SHP77 treated with DMSO at 0.1 percent for 48 hours (cell line): ENCODE results near the gene DCHS1.
"Not testable (repeated sequence)": the region's sequence is repeated elsewhere in the genome, so short reads cannot be mapped to it uniquely, and the experiment has no call there.

ENCODE experiments used
- DNase-seq: peaks from one replicate; lab custom pipeline; 2025; lab: John Stamatoyannopoulos, UW

The DCHS1 gene, protein sequence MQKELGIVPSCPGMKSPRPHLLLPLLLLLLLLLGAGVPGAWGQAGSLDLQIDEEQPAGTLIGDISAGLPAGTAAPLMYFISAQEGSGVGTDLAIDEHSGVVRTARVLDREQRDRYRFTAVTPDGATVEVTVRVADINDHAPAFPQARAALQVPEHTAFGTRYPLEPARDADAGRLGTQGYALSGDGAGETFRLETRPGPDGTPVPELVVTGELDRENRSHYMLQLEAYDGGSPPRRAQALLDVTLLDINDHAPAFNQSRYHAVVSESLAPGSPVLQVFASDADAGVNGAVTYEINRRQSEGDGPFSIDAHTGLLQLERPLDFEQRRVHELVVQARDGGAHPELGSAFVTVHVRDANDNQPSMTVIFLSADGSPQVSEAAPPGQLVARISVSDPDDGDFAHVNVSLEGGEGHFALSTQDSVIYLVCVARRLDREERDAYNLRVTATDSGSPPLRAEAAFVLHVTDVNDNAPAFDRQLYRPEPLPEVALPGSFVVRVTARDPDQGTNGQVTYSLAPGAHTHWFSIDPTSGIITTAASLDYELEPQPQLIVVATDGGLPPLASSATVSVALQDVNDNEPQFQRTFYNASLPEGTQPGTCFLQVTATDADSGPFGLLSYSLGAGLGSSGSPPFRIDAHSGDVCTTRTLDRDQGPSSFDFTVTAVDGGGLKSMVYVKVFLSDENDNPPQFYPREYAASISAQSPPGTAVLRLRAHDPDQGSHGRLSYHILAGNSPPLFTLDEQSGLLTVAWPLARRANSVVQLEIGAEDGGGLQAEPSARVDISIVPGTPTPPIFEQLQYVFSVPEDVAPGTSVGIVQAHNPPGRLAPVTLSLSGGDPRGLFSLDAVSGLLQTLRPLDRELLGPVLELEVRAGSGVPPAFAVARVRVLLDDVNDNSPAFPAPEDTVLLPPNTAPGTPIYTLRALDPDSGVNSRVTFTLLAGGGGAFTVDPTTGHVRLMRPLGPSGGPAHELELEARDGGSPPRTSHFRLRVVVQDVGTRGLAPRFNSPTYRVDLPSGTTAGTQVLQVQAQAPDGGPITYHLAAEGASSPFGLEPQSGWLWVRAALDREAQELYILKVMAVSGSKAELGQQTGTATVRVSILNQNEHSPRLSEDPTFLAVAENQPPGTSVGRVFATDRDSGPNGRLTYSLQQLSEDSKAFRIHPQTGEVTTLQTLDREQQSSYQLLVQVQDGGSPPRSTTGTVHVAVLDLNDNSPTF (N-terminal part only)

GRCh38 chr11:6655790-6656583 lies at the start of gene DCHS1:
Gene DCHS1, minus strand, starts transcription at chr11:6655809. Its CDS starts 14,196 bp downstream, at chr11:6641613.
- DNase-seq = no peak

DNA sequence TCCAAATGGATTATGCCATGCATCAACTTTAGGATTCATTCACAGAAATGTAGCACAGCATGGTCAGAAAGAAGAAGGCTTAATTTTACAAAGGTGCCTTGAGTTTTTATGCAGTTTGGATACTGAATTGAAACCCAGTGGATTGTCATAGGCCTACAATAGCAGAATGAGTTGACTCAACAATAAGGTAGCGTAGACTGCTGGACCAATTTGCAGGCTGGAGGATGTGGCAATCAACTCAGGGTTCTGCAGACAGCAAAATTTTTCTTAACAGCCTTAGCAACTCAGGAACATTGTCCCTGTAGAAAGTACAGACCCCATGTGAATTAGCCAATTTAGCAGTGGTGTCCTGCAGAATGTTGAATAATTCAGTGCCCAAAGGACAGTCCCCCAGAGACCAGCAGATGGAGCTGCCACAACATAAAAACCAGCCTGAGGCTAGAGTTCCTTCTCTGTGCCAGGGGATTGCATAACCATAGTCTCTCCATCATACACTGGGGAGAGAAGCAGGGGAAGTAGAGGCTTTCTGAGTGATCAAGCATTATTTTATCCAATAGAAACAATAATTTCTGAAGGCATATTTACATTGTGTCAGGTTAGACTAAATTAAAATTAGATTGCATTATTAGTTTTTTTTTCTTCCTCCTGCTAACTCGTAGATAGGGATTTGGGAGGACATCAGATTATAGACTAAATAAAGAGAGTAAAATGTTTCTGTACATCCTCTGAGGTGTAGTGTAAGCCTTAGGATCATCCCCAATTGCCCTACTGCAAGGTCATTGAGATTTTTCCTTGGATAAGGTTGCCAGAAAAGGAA lies 47.8 kb upstream of the DCHS1 start:
- no peak for DNase-seq

DNA sequence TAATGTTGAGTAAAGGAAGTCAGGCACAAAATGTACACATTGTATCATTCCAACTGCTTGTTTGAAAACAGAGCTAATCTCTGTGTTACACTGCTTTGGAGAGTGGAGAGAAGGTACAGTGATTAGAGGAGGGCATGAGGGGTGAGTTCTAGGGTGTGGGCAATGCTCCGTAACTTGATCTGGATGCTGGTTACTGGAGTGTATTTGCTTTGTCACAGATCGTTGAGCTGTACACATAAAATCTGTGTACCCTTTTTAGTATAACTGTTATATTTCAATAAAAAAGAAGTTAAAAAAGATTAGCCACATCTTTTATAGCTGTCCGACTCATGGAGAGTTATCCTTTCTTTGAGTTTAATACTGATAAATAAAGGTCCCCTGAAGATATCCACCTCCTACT lies 46.3 kb upstream of the DCHS1 start:
- not testable (repeated sequence) for DNase-seq

DNA sequence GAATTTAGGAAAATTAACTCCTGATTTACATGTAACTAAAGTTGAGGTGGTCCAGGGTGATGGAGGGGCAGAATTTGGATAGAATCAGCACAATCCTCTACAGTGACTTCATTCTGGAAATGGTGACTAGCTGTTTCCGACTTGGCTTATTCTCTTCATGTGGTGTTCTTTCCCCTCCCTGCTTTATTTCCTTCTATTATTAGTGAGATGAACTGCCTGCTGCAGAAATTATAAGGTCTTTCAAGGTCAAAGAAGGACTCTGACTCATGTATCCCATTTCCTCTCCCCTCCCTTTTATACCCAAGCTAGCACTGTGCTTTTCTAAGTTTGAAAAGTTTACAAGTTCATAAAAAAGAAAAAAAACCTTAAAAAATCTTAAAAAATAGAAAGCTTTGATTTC lies 39.8 kb upstream of the DCHS1 start:
- DNase-seq = no peak

DNA sequence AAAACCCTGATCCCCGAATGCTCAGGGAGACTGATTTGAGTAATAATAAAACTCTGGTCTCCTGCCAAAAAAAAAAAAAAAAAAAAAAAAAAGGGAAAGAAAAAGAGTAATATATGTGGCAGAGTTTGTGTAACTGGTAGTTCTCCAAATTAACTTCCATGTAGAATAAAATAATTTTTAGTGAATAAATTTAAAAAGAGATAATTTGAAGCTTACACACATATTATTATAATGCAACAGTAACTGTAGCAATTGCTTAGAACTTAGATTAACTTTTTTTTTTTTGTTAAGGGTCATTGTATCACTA lies 38.6 kb upstream of the DCHS1 start:
- no peak for DNase-seq

- DNase-seq = no peak
Measured at GRCh38 chr11:6693342-6694228, 38.0 kb upstream of the DCHS1 start.

DNA sequence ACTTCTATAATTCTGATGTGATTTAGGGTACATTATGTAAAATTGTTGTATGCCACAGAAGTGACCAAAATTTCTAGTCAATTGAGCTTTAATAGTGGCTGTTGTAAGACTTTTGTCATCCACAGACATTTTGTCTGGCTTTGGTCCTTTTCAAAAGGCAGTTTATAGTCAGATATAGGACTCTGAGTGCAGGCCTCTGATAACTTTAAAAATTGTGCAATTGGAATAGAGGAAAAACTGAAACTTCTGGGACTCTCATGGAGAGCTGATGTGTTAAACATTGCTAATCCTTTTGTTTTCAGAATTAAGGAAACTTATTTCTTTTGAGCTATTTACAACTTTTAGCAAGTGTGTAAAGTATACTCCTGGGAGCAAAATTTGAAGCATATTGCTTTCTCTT lies 36.5 kb upstream of the DCHS1 start:
- DNase-seq = no peak

DNA sequence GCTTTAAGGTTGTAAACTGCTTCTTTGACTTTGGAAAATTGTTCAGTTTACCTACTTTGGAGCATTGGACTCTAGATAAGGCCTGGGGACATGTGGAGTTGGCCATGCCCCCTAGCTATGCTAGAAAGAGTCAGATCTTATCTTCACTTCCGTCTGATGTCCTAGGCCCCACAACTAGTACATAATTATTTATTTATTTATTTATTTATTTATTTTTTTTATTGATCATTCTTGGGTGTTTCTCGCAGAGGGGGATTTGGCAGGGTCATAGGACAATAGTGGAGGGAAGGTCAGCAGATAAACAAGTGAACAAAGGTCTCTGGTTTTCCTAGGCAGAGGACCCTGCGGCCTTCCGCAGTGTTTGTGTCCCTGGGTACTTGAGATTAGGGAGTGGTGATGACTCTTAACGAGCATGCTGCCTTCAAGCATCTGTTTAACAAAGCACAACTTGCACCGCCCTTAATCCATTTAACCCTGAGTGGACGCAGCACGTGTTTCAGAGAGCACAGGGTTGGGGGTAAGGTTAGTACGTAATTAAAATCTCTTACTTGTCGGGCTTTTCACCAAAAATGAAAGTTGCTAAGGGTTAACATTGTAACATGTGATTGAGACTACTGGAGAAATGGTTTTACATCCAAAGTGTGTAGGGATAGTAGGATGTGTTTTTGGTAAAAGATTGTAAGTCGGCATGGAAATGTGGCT lies 35.0 kb upstream of the DCHS1 start:
- not testable (repeated sequence) for DNase-seq

DNA sequence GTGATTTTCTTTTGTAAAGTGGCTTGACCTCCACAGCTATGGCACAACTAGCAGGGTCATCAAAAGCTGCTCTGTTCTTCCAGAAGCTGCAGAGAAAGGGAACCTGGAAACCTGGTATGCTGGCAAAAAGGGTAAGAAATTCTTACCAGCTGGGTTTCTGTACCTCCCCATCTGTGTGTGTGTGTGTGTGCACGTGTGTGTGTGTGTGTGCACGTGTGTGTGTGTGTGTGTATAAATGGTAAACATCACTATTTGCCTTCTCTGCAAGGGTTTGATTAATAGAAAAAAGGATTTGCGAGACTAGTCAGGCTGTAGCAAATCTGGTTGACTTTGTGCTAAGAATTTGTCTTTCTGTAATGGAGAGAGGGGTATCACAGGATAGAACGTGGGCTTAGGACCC lies 32.3 kb upstream of the DCHS1 start:
- no peak for DNase-seq

DNA sequence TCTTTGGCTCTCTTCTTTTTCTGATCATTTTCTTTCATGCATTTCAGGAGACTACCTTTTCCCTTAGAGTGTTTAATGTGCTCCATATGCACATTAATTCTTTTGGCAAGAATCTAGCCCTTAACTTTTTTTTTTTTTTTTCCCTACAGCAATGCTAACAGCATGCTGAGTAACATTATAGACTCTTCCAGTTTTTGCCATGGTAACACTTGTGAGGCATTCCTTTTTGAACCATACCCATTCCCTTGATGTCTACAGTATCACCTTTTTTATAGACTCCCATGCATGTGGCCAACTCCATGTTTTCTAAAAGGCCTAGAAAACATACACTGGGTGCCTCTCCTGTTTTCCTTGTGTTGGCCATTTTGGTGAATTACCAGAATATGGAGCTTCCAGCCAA lies 30.4 kb upstream of the DCHS1 start:
- DNase-seq = no peak

DNA sequence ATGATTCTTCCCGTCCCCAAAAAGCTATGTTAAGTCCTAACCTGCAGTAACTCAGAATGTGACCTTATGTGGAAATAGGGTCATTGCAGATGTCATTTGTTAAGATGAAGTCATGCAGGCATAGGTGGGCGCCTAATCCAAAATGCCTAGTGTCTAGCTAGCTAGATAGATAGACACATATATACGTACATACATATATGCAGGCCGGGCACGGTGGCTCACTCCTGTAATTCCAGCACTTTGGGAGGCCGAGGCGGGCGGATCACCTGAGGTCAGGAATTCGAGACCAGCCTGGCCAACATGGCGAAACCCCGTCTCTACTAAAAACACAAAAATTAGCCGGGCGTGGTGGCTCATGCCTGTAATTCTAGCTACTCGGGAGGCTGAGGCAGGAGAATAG lies 28.5 kb upstream of the DCHS1 start:
- DNase-seq = not testable (repeated sequence)

DNA sequence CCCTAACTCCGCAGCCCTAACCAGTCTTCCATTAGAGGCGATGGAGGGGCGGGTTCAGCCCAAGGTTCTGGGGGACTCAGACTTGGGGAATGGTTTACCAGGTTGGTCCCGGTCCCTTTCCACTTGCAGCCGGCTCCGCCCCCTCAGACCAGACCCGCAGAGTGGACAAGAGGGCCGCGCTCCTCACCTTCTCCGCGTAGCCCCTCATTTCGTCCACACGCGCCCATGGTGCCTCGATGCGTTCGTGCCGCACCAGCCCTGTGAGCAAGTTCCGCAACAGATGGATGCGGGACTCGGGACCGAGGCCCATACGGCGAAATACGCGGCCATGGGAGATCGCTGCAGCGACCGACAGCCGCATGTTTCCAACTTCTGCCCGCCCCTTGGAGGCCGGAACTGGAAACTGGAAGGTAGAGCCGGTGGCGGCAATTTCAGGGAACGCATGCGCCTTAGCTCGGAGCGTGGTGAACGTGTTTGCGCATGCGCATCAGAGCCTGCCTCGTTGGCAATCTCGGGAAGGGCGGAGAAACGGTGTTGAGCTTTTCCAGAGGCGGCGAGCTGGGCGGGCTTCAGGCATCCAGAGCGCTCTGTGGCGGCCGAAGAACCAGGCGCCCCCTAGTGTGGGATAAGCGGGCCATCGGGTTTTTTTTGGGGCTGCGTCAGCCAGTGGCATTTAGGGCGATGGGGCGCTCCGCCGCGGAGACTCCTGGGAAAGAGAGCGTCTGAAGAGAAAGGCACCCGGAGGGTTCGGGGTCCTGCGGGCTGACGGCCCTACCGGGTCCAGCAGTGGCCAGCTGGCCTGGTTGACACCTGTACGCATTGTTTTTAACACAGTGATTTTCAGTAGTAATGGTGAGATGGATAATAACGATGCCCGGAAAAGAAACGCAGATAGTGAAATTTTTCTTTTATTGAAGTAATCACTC lies 27.6 kb upstream of the DCHS1 start, which contains the start of gene MRPL17:
Gene MRPL17 (minus strand): TSS at position 405 of the 926 bp plus-strand sequence. CDS start 44 bp downstream, at position 361.
- DNase-seq = peak; percentile 78

GRCh38 chr11:6682591-6682935 lies 27.0 kb upstream of the DCHS1 start:
- DNase-seq = no peak

DNA sequence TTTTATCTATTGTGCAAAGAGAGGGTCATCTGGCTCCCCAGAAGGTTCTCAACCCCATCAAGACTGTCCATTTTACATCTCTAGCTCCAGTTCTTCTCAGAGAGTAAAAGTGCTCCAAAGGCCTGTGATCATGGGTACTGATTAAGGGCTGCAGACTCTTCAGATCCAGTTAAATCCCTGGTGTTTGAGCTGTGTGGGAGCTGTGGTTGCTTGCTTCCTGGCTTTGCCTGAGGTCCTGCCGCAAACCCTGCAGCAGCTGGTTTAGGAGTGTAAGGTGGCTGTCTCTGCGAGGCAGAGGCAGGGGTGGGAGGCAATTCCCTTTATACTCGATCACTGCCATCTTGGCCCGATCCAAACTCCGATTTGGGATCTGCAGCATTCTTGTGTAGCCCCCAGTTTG lies 26.3 kb upstream of the DCHS1 start:
- no peak for DNase-seq

GRCh38 chr11:6681505-6681904 lies 25.9 kb upstream of the DCHS1 start:
- DNase-seq = no peak

DNA sequence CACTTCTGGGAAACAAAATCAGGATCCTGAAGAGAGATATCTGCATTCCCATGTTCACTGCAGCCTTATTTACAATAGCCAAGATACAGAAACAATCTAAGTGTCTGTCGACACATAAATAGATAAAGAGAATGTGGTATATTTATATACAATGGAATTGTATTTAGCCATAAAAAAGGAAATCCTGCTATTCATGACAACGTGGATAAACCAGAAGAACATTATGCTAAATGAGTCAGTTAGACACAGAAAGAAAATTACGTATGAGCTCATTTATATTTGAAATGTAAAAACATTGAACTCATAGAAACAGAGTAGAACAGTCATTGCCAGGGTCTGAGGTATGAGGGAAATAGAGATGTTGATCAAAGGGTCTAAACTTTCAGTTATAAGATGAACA lies 21.4 kb upstream of the DCHS1 start:
- DNase-seq = no peak

GRCh38 chr11:6674862-6675261 lies 19.3 kb upstream of the DCHS1 start:
- DNase-seq = no peak

DNA sequence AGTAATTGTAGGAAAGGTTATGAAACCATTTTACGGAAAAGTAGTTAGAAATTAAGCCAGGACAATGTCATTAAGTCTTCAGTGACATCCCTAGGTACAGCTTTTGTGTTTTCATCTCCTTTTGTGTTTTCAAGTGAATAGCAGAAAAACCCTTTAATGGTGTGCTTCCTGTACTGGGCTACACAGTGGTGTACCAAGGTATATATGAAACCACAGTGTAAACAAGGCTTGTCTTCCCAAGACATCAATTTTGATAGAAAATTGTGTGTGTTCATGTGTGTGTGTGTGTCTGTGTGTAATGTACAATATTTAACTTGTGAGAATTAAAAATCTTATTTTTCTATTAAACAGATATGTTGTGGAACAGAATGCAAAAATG lies 18.6 kb upstream of the DCHS1 start:
- DNase-seq = no peak
